ENCODE results near the gene TAX1BP1.

TAX1BP1 gene

DNA sequence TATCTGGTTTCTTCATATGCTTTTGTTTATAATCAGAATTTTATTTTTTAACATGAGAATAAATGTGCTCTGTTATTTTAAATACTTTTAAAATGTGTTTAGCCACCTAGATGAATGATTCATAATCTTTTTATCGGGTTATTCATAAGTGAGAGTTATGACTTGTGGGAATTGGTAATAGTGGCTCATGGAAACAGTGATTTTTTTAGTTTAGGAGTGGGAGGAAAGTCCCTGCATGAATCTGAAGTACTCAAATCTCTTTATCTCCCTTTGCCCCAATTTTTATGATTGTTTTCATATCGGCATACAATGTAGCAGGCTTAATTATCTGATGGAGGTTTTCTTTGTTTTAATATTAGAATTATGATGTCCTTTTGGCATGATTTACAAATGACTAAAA is 42.9 kb downstream of the TAX1BP1 start:
- peak in 1 of 3 donors; percentile 13 for DNase-seq

DNA sequence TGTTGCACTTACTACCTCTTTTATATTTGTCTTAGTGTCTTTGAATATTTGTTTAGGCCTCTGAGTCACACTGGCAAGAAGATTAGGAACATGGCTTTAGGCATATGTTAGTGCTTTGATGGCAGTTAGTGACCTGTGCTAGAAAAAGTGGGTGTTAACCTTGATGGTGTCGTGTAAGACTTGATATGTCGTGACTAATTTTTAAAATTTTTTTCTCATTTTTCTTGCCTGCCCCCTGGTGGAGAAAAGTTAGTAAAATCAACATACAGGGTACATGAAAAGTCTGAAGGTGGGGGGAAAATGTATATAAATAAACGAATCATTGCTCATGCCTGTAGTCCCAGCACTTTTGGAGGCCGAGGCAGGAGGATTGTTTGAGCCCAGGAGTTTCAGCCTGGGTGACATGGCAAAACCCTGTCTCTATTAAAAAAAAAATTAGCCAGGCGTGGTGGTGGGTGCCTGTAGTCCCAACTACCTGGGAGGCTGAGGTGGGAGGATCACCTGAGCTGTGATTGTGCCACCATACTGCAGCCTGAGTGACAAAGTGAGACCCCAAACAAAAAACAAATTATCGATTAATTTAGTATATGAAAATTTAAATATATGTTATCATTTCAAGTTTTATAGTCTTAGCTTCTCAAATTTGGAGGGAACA is 44.6 kb downstream of the TAX1BP1 start:
- DNase-seq = peak; percentile 47 to 78 (median 76)

GRCh38 chr7:27788437-27788836 is 48.5 kb downstream of the TAX1BP1 start:
- DNase-seq = no peak

DNA sequence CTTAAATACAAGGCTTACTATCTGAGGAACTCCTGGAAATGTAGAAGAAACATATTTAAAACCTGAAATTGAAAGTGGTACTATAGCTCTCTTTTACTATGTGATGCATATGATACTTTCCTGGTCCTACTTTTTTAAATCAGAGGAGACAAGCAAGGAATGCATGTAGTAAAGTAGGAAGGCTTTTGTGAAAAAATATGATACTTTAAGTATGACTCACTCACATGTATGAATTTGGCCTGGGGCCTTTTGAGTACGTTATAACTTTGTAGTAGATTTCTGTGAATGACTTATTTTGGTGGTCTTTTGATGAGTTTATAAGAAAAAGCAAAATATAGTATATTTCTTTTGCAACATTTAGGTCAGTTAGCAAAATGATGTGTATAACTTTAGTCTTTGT is 53.8 kb downstream of the TAX1BP1 start:
- DNase-seq = no peak

DNA sequence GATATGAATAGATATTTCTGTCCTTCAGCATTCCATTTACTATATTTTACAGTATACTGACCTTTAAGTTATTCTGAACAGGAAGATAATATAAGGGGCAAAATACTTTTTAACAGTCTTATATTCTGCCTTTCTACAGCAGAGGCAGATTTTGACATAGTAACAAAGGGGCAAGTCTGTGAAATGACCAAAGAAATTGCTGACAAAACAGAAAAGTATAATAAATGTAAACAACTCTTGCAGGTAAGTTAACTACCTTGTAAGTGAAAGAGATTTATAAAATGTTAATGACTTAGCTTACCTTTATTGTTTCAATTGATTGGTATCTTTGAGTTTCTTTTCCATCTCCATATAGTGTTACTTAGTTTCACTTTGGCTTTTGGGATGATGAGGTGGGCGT is 56.0 kb downstream of the TAX1BP1 start:
- DNase-seq = no peak

DNA sequence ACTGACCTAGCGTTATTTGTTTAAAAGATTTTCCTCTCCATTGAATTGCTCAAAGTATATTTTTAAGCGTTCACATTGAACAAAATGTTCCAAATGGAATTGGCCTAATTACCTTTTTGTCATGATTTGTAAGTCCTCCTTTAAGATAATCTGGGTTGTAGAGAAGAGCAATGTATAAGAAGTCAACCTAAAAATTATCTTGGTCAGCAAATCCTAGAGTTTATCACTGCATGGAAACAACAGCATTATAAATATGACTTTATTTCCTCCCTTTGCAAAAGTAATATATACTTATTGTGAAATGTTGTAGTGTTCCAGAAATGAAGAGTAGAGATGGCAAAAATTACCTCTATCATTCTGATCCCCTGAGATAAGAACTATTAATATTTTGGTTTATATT is 59.2 kb downstream of the TAX1BP1 start:
- DNase-seq = no peak

GRCh38 chr7:27802999-27803398 is 63.0 kb downstream of the TAX1BP1 start:
- peak in 2 of 3 donors; percentile 2 to 23 for DNase-seq

DNA sequence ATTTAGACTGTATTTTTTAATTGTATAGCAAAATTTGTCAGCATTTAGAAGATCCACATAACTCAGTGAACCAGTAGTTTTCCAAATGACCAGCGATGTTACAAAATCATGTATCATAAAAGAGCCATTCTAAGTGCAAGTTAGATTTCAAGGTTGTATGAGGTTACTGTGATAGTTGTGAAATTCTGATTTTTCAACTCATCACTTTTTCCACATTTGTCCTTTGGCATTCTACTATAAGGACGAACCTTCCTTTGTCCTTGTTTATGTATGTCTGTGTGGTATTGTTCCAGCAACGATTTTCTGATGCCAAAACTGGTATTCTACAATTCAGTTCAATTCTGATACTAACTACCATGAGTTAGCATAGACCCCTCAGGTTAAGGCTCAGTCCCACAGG is 64.2 kb downstream of the TAX1BP1 start:
- DNase-seq = no peak

DNA sequence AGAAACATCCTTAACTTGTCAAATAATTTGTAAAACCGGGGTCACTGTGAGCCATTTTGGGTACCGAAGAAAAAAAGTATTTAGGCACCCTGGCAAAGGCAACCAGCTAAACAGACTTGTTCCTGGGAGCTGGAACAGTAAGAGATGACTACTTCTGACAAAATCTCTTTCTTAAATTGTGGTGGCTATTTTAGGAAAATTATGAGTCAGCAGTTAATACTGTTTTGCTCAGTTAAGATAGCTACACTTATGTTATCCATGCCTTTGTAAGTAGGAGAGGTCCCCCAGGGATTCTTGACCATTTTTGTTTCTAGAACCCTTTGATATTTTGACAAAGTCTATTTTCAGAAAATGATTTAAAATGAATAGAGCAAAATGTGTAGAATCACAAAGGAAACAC is 68.7 kb downstream of the TAX1BP1 start:
- DNase-seq = no peak

DNA sequence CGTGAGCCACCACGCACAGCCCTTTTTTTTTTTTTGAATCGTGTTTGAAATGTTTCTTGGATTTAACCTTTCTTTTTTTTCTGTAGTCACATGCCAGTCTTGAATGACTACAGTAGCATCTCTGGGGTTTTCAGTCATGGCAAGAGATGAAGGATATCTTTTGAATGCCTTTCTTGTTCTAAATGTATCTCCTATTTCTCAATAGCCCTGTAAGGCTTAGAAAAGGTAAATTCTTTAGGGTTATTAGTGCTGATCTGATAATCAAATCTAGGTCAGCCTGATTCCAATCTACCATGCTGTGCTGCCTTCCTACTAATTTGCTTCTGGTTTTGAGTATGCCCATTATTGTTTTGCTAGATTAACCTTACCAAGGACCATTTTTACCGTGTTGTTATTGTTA is 70.2 kb downstream of the TAX1BP1 start:
- DNase-seq = no peak

DNA sequence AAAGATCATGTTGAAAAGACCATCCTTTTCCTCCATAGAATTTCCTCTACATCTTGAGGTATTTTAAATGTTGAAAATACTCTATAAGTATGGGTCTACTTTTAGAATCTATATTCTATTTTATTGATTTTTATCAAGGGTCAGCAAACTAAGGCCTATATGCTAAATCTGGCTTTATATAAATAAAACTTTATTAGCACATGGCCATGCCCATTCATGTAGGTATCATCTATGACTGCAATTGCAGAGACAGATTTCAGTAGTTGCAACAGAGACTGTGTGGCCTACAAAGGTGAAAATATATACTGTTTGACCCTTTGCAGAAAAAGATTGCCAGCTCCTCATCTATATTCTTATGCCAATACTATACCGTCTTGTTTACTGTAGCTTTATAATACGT is 72.7 kb downstream of the TAX1BP1 start:
- DNase-seq = no peak

DNA sequence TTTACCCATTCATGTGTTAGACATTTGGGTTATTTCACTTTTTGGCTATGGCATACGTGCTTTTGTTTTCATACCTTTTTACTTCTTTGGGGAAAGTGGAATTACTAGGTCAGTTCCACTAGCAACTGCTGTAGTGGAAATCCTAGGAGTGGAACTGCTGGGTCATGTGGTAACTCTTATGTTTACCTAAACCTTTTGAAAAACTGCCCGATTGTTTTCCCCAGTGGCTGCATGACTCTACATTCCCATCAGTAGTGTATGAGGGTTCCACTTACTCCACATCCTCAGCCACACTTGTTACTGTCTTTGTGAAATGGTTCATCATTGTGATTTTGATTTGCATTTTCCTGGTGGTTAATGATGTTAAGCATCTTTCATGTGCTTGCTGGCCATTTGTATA is 82.3 kb downstream of the TAX1BP1 start:
- no peak for DNase-seq

DNA sequence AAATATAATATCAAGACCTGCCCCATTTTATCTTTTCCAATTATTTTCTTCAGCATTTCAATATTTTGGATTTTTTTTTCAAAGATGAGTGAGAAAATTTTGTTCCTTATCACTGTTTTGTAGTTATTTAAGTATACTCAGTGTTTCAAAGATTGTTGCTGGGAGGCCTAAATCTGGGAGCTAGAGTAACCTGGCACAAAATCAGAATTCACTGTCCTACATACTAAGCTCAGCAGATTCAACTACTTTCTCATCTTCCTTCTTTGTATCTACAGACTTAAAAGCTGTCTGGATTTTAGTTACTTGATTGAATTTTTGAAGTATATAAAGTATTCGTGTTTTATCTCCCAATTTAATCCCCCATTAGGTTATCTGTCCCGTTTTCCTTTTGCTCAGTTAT is 85.9 kb downstream of the TAX1BP1 start:
- no peak for DNase-seq

DNA sequence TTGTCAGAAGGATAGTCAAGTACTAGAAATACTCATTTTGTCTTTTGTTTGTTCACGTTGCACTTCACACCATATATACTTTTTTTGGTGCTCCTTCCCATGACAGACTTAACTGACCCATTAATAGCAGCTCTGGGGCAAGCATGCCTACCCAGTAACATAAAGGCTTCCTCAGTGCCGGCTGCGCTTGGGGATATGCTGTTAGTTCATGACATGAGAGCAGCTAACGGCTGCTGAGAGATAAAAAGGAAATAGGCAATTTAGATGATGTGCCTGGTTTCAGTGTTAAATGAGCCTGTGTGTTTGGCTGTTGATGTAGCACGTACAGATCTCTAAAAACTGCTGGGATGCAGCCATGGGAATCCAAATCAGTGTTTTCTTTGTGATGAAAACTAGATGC is 86.4 kb downstream of the TAX1BP1 start:
- no peak for DNase-seq

- DNase-seq = no peak
Observed at GRCh38 chr7:27834179-27834921, 94.4 kb downstream of the TAX1BP1 start.

DNA sequence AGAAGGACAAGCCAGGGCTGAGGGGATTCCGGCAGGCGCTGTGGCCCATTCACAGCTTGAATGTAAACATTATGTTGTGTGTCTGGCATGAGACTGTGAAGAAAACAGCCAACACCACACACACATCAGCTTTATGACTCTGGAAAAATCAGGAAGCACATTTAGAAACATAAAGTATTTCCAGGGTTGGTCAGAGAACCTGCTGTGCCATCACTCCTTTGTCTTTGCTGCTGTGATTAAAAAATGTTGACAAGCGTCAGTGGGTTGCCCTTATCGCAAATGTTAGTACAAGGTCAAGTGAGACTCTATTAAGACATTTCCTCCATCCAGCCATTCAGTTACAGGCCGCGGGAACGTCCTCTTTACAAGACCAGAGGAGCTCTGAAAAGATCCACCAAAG is 95.4 kb downstream of the TAX1BP1 start:
- DNase-seq = no peak

- no peak for DNase-seq
Observed at GRCh38 chr7:27836536-27836935, 96.6 kb downstream of the TAX1BP1 start.

DNA sequence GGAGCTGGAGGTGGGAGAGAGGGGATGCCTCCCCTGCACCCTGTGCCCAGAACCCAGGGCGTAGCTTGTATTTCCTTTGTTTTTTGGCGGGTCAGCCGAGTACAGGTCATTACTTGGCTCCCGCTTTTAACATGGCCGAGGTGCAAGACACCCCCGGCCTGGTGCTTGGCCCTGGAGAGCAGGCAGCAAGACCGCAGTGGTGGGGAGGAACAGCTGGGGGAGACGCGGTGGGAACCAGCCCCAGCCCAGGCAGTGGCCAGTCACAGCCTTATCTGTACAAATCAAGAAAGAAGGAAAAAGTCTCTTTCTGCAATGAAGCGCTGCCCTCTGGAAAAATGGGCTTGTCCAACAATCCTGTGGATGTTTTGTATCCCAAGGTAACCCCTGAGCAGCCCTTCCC is 99.1 kb downstream of the TAX1BP1 start:
- DNase-seq = no peak

GRCh38 chr7:27840313-27840712 is 100.4 kb downstream of the TAX1BP1 start:
- no peak for DNase-seq

GRCh38 chr7:27840760-27841364 is 100.9 kb downstream of the TAX1BP1 start:
- no peak for DNase-seq

DNA sequence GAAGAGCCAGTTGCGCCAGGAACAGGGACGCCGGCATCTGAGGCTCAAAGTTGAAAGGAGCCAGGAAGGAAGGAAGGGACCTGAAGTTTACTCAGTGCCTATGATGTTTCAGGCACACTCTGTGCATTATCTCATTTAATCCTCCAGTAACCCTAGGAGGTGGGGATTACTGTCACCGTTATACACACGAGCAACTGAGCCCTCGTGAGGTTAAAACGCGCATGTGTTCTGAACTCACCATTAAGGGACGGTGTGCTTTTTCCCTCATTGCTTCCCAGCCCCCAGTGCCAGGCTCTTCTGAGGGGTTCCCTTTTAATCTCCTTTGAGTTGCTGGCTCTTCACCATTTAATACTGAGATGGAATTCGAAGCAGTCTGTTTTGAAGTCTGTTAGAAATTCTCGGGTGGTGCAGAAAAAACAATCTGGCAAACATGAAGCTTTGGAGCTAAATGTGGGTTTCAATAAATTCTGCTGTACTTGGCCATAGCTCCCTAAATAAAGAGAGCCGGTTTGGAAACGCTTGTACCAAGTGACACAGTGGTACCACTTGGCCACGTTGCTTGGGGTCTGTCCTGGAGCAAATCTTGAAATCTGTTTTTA is 102.2 kb downstream of the TAX1BP1 start:
- DNase-seq = no peak

GRCh38 chr7:27842851-27843250 is 102.9 kb downstream of the TAX1BP1 start:
- no peak for DNase-seq

GRCh38 chr7:27843584-27844305 is 103.8 kb downstream of the TAX1BP1 start:
- no peak for DNase-seq

Measured in suppressor macrophage treated with lipopolysaccharide for 1 hour (primary cell).